Measurements from ENCODE around the gene SYDE2. TPM values are rescaled to one million over a fixed set of nuclear protein-coding genes. Genes with fewer than 3 reads are reported as not detected.
"Not testable (repeated sequence)": the region's sequence is repeated elsewhere in the genome, so short reads cannot be mapped to it uniquely, and the experiment has no call there.

The SYDE2 gene, protein sequence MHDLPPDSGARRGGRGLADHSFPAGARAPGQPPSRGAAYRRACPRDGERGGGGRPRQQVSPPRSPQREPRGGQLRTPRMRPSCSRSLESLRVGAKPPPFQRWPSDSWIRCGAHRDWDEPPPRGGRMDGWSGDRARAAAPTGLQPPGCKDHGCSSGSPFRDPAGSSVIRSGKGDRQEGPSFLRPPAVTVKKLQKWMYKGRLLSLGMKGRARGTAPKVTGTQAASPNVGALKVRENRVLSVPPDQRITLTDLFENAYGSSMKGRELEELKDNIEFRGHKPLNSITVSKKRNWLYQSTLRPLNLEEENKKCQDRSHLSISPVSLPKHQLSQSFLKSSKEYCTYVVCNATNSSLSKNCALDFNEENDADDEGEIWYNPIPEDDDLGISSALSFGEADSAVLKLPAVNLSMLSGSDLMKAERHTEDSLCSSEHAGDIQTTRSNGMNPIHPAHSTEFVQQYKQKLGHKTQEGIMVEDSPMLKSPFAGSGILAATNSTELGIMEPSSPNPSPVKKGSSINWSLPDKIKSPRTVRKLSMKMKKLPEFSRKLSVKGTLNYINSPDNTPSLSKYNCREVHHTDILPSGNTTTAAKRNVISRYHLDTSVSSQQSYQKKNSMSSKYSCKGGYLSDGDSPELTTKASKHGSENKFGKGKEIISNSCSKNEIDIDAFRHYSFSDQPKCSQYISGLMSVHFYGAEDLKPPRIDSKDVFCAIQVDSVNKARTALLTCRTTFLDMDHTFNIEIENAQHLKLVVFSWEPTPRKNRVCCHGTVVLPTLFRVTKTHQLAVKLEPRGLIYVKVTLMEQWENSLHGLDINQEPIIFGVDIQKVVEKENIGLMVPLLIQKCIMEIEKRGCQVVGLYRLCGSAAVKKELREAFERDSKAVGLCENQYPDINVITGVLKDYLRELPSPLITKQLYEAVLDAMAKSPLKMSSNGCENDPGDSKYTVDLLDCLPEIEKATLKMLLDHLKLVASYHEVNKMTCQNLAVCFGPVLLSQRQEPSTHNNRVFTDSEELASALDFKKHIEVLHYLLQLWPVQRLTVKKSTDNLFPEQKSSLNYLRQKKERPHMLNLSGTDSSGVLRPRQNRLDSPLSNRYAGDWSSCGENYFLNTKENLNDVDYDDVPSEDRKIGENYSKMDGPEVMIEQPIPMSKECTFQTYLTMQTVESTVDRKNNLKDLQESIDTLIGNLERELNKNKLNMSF
- 13.1 to 17.8 TPM (median 13.4 TPM) in 3 replicates for total RNA-seq
- long read RNA-seq, full-length matches to known transcripts = 3 of 7 reads
- long read RNA-seq, partial matches to known transcripts = 1 of 7 reads
- long read RNA-seq, other reads (novel, unspliced or antisense) = 3 of 7 reads

GRCh38 chr1:85200463-85201339 is at the start of gene SYDE2:
SYDE2 (minus strand) TSS chr1:85201016; CDS start chr1:85200996, 20 bp downstream.
- Mint-ChIP-seq H3K9me3 (ENCODE audit: low read depth) (no peaks in the 10 kb centered on the region), H3K4me1 (ENCODE audit: low read depth) (peaks cover 72% of the 10 kb centered on the region), H3K27me3 (ENCODE audit: low read depth) (no peaks in the 10 kb centered on the region), H3K4me3 (ENCODE audit: unreplicated experiment) (peak within 1 kb of the TSS; percentile 95), H3K36me3 (ENCODE audit: low read depth) (no peaks in the 10 kb centered on the region), H3K27ac (ENCODE audit: unreplicated experiment) (peak within 1 kb of the TSS; percentile 96)
- DNase-seq (ENCODE audit: low spot score) = peak; percentile 91
- TF ChIP-seq CTCF (IDR thresholded peaks at IDR 0.05) = no peak

- not testable (repeated sequence) for H3K27me3 Mint-ChIP-seq (ENCODE audit: low read depth); H3K9me3 Mint-ChIP-seq (ENCODE audit: low read depth); H3K4me3 Mint-ChIP-seq (ENCODE audit: unreplicated experiment); H3K27ac Mint-ChIP-seq (ENCODE audit: unreplicated experiment); DNase-seq (ENCODE audit: low spot score)
- H3K36me3 Mint-ChIP-seq (ENCODE audit: low read depth) = peaks cover 10% of the 10 kb centered on the region
- peaks cover 28% of the 10 kb centered on the region for H3K4me1 Mint-ChIP-seq (ENCODE audit: low read depth)
Observed at GRCh38 chr1:85249042-85249441, 48.2 kb upstream of the SYDE2 start.

- Mint-ChIP-seq H3K9me3 (ENCODE audit: low read depth) (peaks cover 3% of the 10 kb centered on the region), H3K4me1 (ENCODE audit: low read depth) (peaks cover 32% of the 10 kb centered on the region), H3K27me3 (ENCODE audit: low read depth) (no peaks in the 10 kb centered on the region), H3K27ac (ENCODE audit: unreplicated experiment) (no peak overlapping the region), H3K36me3 (ENCODE audit: low read depth) (peaks cover 4% of the 10 kb centered on the region), H3K4me3 (ENCODE audit: unreplicated experiment) (no peak overlapping the region)
- TF ChIP-seq CTCF (IDR thresholded peaks at IDR 0.05) = no peak
- DNase-seq (ENCODE audit: low spot score) = no peak
Observed at GRCh38 chr1:85245891-85246290, 45.1 kb upstream of the SYDE2 start.

DNA sequence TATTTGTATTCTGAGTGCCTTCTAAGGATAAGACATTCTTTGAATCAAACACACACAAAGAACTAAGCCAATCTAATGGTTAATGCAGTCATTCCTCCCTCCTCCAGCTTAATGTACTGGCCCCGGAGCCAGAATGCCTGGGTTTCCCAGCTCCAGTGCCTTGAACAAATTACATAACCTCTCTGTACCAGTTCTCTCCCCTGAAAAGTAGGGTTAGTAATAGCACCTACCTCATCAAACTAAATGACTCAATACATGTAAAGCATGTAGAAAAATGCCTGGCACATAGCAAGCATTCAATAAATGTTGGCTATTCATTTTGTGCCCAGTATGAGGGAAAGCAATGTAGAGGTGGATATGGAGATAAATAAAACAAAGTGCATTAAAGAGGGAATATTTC is 44.6 kb upstream of the SYDE2 start:
- Mint-ChIP-seq H3K4me1 (ENCODE audit: low read depth) (peaks cover 37% of the 10 kb centered on the region), H3K9me3 (ENCODE audit: low read depth) (peaks cover 3% of the 10 kb centered on the region), H3K4me3 (ENCODE audit: unreplicated experiment) (no peak overlapping the region), H3K27me3 (ENCODE audit: low read depth) (no peaks in the 10 kb centered on the region), H3K36me3 (ENCODE audit: low read depth) (peaks cover 4% of the 10 kb centered on the region), H3K27ac (ENCODE audit: unreplicated experiment) (peak overlapping the region; percentile 55)
- no peak for TF ChIP-seq CTCF (IDR thresholded peaks at IDR 0.05)
- DNase-seq (ENCODE audit: low spot score) = no peak

All from chondrocyte (in vitro differentiated cells).